ENCODE measurements around the gene MMP10. TPM values are rescaled to one million over a fixed set of nuclear protein-coding genes. Genes with fewer than 3 reads are reported as not detected.
A peak's percentile ranks its signal among the peaks of the same experiment; 100 is the strongest.

Gene MMP10
- total and polyA plus RNA-seq, 2 experiments from 2014 or later = not detected

DNA sequence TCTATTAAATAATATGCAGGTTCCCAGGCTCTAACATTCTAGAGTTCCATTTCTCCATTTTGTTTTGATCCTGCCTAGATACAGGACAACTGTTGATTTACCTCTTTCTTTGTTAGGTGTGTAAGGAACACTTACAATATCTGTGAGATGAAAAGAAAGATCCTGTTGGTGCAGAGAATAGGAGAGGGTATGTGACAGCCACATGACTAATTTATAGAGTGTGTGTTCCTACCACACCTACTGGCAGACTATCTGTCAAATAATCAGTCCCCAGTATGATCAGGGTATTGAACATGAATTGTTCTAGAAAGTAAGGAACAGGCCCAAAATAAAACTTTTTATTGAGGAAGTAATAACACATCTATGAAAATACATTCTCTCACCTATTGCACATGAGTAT, 10.2 kb downstream of the MMP10 start:
- Histone ChIP-seq H3K4me1 (ENCODE audit: low read depth) (no peaks in the 10 kb centered on the region), H3K9me3 (ENCODE audit: low read depth) (no peaks in the 10 kb centered on the region), H3K36me3 (no peaks in the 10 kb centered on the region), H3K4me3 (no peak overlapping the region), H3K27ac (no peak overlapping the region), H3K27me3 (no peaks in the 10 kb centered on the region)
- TF ChIP-seq, protein P1, sequence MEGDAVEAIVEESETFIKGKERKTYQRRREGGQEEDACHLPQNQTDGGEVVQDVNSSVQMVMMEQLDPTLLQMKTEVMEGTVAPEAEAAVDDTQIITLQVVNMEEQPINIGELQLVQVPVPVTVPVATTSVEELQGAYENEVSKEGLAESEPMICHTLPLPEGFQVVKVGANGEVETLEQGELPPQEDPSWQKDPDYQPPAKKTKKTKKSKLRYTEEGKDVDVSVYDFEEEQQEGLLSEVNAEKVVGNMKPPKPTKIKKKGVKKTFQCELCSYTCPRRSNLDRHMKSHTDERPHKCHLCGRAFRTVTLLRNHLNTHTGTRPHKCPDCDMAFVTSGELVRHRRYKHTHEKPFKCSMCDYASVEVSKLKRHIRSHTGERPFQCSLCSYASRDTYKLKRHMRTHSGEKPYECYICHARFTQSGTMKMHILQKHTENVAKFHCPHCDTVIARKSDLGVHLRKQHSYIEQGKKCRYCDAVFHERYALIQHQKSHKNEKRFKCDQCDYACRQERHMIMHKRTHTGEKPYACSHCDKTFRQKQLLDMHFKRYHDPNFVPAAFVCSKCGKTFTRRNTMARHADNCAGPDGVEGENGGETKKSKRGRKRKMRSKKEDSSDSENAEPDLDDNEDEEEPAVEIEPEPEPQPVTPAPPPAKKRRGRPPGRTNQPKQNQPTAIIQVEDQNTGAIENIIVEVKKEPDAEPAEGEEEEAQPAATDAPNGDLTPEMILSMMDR (IDR thresholded peaks at IDR 0.05; ENCODE audit: low read depth, low read length) = no peak
- no peak for DNase-seq (ENCODE audit: low read depth in 1 of 2, low spot score in 1 of 2)

DNA sequence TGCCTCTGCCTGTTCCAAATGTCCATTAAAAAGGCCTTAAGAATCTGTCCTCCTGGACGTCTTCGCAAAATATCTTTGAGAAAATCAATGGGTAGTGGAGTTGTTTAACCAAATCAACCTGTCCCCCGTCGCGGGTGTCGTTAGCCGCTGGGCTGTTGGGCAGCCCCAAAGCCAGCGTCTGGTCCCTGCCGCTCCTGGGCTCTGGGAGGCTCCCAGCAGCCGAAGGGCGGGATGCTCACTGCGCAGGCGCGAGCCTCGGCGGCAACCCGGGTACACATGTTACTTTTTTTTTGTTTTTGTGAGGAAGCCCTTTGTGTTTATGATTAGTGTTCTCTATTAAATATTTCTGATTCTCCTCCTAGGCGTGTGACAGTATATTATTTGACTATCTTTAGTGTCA, 12.6 kb downstream of the MMP10 start:
- TF ChIP-seq, protein P1 (IDR thresholded peaks at IDR 0.05; ENCODE audit: low read depth, low read length) = no peak
- no peak overlapping the region for H3K27ac ChIP-seq
- H3K27me3 ChIP-seq = no peaks in the 10 kb centered on the region
- no peaks in the 10 kb centered on the region for H3K36me3 ChIP-seq
- no peak for DNase-seq (ENCODE audit: low read depth in 1 of 2, low spot score in 1 of 2)
- no peaks in the 10 kb centered on the region for H3K4me1 ChIP-seq (ENCODE audit: low read depth)
- H3K4me3 ChIP-seq = no peak overlapping the region
- no peaks in the 10 kb centered on the region for H3K9me3 ChIP-seq (ENCODE audit: low read depth)

DNA sequence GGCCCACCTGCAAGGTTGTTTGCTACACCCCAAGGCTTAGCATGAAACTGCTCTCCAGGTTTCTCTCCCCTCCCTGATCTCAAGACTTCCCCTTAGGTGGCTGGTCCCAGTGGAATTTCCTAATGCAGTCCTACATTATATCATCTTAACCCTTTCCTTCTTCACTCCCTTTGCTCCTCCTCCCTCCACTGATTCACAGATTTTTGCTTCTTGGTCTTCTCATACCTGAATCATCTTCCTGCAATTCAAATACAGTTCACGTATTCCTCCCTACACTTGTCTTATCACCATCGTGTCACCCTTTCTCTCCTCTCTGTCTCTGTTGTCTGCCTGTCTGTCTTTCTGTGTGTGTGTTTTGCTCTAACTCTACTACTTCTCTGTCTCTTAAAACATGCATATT, 17.0 kb downstream of the MMP10 start:
- no peaks in the 10 kb centered on the region for H3K9me3 ChIP-seq (ENCODE audit: low read depth)
- no peak for DNase-seq (ENCODE audit: low read depth in 1 of 2, low spot score in 1 of 2)
- TF ChIP-seq, protein P1 (IDR thresholded peaks at IDR 0.05; ENCODE audit: low read depth, low read length) = no peak
- H3K27ac ChIP-seq = no peak overlapping the region
- no peaks in the 10 kb centered on the region for H3K36me3 ChIP-seq
- H3K4me1 ChIP-seq (ENCODE audit: low read depth) = peaks cover 4% of the 10 kb centered on the region
- no peak overlapping the region for H3K4me3 ChIP-seq
- H3K27me3 ChIP-seq = no peaks in the 10 kb centered on the region

DNA sequence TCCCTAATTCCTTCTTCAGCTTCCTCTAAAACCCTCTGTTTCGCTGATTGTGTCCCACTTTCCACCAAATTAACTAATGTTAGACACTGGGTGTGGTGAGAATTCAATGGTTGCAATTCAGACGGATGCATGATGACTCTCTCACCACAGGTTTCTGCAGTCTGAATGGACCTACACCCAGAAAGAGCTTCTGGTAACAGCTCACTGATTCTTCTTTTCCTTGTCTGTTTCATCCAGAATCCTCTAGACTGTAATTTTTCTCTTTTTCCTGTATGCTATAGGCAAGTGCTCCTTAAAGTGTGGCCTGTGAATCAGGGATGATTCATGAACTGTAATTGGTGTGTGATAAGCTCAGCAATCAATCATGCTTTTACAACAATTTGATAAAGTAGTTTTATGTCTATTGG, 18.1 kb downstream of the MMP10 start:
- Histone ChIP-seq H3K9me3 (ENCODE audit: low read depth) (no peaks in the 10 kb centered on the region), H3K27me3 (no peaks in the 10 kb centered on the region), H3K36me3 (no peaks in the 10 kb centered on the region), H3K27ac (peak overlapping the region; percentile 64), H3K4me3 (no peak overlapping the region), H3K4me1 (ENCODE audit: low read depth) (peaks cover 4% of the 10 kb centered on the region)
- no peak for DNase-seq (ENCODE audit: low read depth in 1 of 2, low spot score in 1 of 2)
- TF ChIP-seq, protein P1 (IDR thresholded peaks at IDR 0.05; ENCODE audit: low read depth, low read length) = no peak

- peak overlapping the region; percentile 64 for H3K27ac ChIP-seq
These were observed 18.7 kb downstream of the MMP10 start for GRCh38 chr11:102761646-102762238.

More at GRCh38 chr11:102761646-102762238, 18.7 kb downstream of the MMP10 start:
- DNase-seq (ENCODE audit: low read depth in 1 of 2, low spot score in 1 of 2) = peak in 1 of 2 donors; percentile 23
- TF ChIP-seq, protein P1 (IDR thresholded peaks at IDR 0.05; ENCODE audit: low read depth, low read length) = no peak
- Histone ChIP-seq H3K9me3 (ENCODE audit: low read depth) (no peaks in the 10 kb centered on the region), H3K4me1 (ENCODE audit: low read depth) (peaks cover 4% of the 10 kb centered on the region), H3K36me3 (no peaks in the 10 kb centered on the region), H3K27me3 (no peaks in the 10 kb centered on the region), H3K4me3 (no peak overlapping the region)
